ENCODE results near the gene XPO6.
A peak's percentile ranks its signal among the peaks of the same experiment; 100 is the strongest.

The XPO6 gene

GRCh38 chr16:28188085-28188916 lies 23.5 kb downstream of the XPO6 start:
- Mint-ChIP-seq H3K4me1 (ENCODE audit: low read depth in 2 of 2) (peaks cover 59 to 86% of the 10 kb centered on the region in 2 donors), H3K27ac (peak overlapping the region; percentile 90 to 91), H3K27me3 (no peaks in the 10 kb centered on the region), H3K4me3 (peak overlapping the region; percentile 71 to 81), H3K36me3 (ENCODE audit: insufficient read depth) (peaks cover 13% of the 10 kb centered on the region), H3K9me3 (no peaks in the 10 kb centered on the region)
- DNase-seq = no peak
- no peak for ATAC-seq (replicated peaks)

- no peaks in the 10 kb centered on the region for H3K9me3 Mint-ChIP-seq
- ATAC-seq (replicated peaks) = peak; percentile 57
- H3K36me3 Mint-ChIP-seq (ENCODE audit: insufficient read depth) = peaks cover 11% of the 10 kb centered on the region
- no peak for DNase-seq
- H3K27ac Mint-ChIP-seq = peak overlapping the region; percentile 90 to 91
- H3K27me3 Mint-ChIP-seq = no peaks in the 10 kb centered on the region
- peaks cover 53 to 86% of the 10 kb centered on the region in 2 donors for H3K4me1 Mint-ChIP-seq (ENCODE audit: low read depth in 2 of 2)
- H3K4me3 Mint-ChIP-seq = peak overlapping the region; percentile 71 to 81
Observed at GRCh38 chr16:28187595-28188004, 24.2 kb downstream of the XPO6 start.

GRCh38 chr16:28186752-28187151 lies 25.0 kb downstream of the XPO6 start:
- peak overlapping the region; percentile 90 to 91 for H3K27ac Mint-ChIP-seq
- H3K4me1 Mint-ChIP-seq (ENCODE audit: low read depth in 2 of 2) = peaks cover 55 to 88% of the 10 kb centered on the region in 2 donors
- no peaks in the 10 kb centered on the region for H3K27me3 Mint-ChIP-seq
- H3K36me3 Mint-ChIP-seq (ENCODE audit: insufficient read depth) = peaks cover 12% of the 10 kb centered on the region
- H3K4me3 Mint-ChIP-seq = peak overlapping the region; percentile 71 to 81
- H3K9me3 Mint-ChIP-seq = no peaks in the 10 kb centered on the region
- DNase-seq (no peak), ATAC-seq (replicated peaks) (peak; percentile 60)

GRCh38 chr16:28185696-28186095 lies 26.1 kb downstream of the XPO6 start:
- DNase-seq (no peak), ATAC-seq (replicated peaks) (no peak)
- no peaks in the 10 kb centered on the region for H3K9me3 Mint-ChIP-seq
- peaks cover 12% of the 10 kb centered on the region for H3K36me3 Mint-ChIP-seq (ENCODE audit: insufficient read depth)
- no peaks in the 10 kb centered on the region for H3K27me3 Mint-ChIP-seq
- H3K4me3 Mint-ChIP-seq = peak overlapping the region in 1 of 2 donors; percentile 71
- peak overlapping the region in 1 of 2 donors; percentile 90 for H3K27ac Mint-ChIP-seq
- H3K4me1 Mint-ChIP-seq (ENCODE audit: low read depth in 2 of 2) = peaks cover 58 to 90% of the 10 kb centered on the region in 2 donors

GRCh38 chr16:28184625-28185024 lies 27.1 kb downstream of the XPO6 start:
- DNase-seq = no peak
- Mint-ChIP-seq H3K4me3 (peak overlapping the region in 1 of 2 donors; percentile 51), H3K9me3 (no peaks in the 10 kb centered on the region), H3K4me1 (ENCODE audit: low read depth in 2 of 2) (peaks cover 54 to 87% of the 10 kb centered on the region in 2 donors), H3K27ac (peak overlapping the region; percentile 7 to 81), H3K27me3 (no peaks in the 10 kb centered on the region), H3K36me3 (ENCODE audit: insufficient read depth) (peaks cover 14% of the 10 kb centered on the region)
- no peak for ATAC-seq (replicated peaks)

DNA sequence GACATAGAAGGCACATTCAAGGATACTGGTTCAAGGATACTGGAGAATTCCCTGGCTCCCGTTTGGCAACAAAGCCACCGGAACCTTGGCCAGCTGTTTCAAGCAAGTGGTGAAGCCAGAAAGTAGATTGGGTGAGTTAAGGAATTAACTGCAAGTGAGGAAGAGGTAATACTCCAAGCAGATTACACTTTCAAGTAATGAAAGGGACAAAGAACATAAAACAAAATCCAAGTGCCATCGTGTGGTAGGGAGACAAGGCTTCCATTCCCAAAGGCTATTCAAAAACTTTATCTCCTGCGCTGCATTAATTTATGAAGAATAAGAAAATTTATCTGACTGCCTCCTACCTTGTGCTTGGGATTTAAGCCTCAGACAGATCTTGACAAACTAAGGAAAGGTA lies 27.8 kb downstream of the XPO6 start:
- Mint-ChIP-seq H3K4me1 (ENCODE audit: low read depth in 2 of 2) (peaks cover 48 to 84% of the 10 kb centered on the region in 2 donors), H3K36me3 (ENCODE audit: insufficient read depth) (peaks cover 15% of the 10 kb centered on the region), H3K9me3 (no peaks in the 10 kb centered on the region), H3K27ac (peak overlapping the region; percentile 7 to 81), H3K4me3 (peak overlapping the region in 1 of 2 donors; percentile 51), H3K27me3 (no peaks in the 10 kb centered on the region)
- DNase-seq (no peak), ATAC-seq (replicated peaks) (no peak)

DNA sequence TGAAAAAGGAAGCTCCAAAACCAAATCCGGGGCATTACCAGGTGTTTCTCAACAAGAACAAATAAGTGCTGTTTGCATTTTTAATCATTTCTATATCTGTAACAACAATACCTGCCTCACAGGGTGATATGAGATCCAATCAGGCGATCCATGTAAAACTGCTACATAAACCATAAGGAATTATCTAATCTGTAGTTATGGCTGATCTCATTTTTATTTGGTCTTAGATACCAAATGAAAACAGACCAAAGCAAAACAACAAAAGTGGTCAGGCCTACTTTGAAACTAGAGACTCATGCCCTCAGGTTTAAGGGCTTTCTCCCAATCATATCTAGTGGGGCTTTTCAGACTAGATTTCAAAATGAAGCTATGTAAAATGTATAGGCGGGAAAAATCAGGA lies 28.3 kb downstream of the XPO6 start:
- no peaks in the 10 kb centered on the region for H3K27me3 Mint-ChIP-seq
- ATAC-seq (replicated peaks) (no peak), DNase-seq (no peak)
- H3K36me3 Mint-ChIP-seq (ENCODE audit: insufficient read depth) = peaks cover 15% of the 10 kb centered on the region
- no peaks in the 10 kb centered on the region for H3K9me3 Mint-ChIP-seq
- H3K4me1 Mint-ChIP-seq (ENCODE audit: low read depth in 2 of 2) = peaks cover 45 to 80% of the 10 kb centered on the region in 2 donors
- peak overlapping the region in 1 of 2 donors; percentile 51 for H3K4me3 Mint-ChIP-seq
- peak overlapping the region; percentile 32 to 81 for H3K27ac Mint-ChIP-seq

- ATAC-seq (replicated peaks) = no peak
- peaks cover 18% of the 10 kb centered on the region for H3K36me3 Mint-ChIP-seq (ENCODE audit: insufficient read depth)
- H3K27me3 Mint-ChIP-seq = no peaks in the 10 kb centered on the region
- H3K9me3 Mint-ChIP-seq = no peaks in the 10 kb centered on the region
- H3K27ac Mint-ChIP-seq = peak overlapping the region; percentile 32 to 94
- DNase-seq = no peak
- peaks cover 41 to 78% of the 10 kb centered on the region in 2 donors for H3K4me1 Mint-ChIP-seq (ENCODE audit: low read depth in 2 of 2)
- peak overlapping the region in 1 of 2 donors; percentile 23 for H3K4me3 Mint-ChIP-seq
Observed at GRCh38 chr16:28182801-28183200, 29.0 kb downstream of the XPO6 start.

- Mint-ChIP-seq H3K27ac (peak overlapping the region; percentile 77 to 94), H3K36me3 (ENCODE audit: insufficient read depth) (peaks cover 24% of the 10 kb centered on the region), H3K27me3 (no peaks in the 10 kb centered on the region), H3K9me3 (no peaks in the 10 kb centered on the region), H3K4me1 (ENCODE audit: low read depth in 2 of 2) (peaks cover 41 to 76% of the 10 kb centered on the region in 2 donors), H3K4me3 (peak overlapping the region; percentile 22 to 42)
- DNase-seq = no peak
- ATAC-seq (replicated peaks) = no peak
Observed at GRCh38 chr16:28182183-28182582, 29.6 kb downstream of the XPO6 start.

GRCh38 chr16:28181515-28181914 lies 30.2 kb downstream of the XPO6 start:
- DNase-seq (no peak), ATAC-seq (replicated peaks) (peak; percentile 32)
- Mint-ChIP-seq H3K36me3 (ENCODE audit: insufficient read depth) (peaks cover 31% of the 10 kb centered on the region), H3K4me1 (ENCODE audit: low read depth in 2 of 2) (peaks cover 37 to 69% of the 10 kb centered on the region in 2 donors), H3K4me3 (peak overlapping the region; percentile 22 to 42), H3K27me3 (no peaks in the 10 kb centered on the region), H3K27ac (peak overlapping the region; percentile 77 to 94), H3K9me3 (no peaks in the 10 kb centered on the region)

- Mint-ChIP-seq H3K27me3 (no peaks in the 10 kb centered on the region), H3K36me3 (ENCODE audit: insufficient read depth) (peaks cover 38% of the 10 kb centered on the region), H3K4me1 (ENCODE audit: low read depth in 2 of 2) (peaks cover 36 to 63% of the 10 kb centered on the region in 2 donors), H3K4me3 (peak overlapping the region; percentile 4 to 26), H3K9me3 (no peaks in the 10 kb centered on the region), H3K27ac (peak overlapping the region; percentile 77 to 94)
- DNase-seq (no peak), ATAC-seq (replicated peaks) (peak; percentile 41)
Observed at GRCh38 chr16:28180655-28181460, 30.9 kb downstream of the XPO6 start.

- Mint-ChIP-seq H3K27ac (peak overlapping the region; percentile 77 to 94), H3K36me3 (ENCODE audit: insufficient read depth) (peaks cover 52% of the 10 kb centered on the region), H3K27me3 (no peaks in the 10 kb centered on the region), H3K9me3 (no peaks in the 10 kb centered on the region), H3K4me1 (ENCODE audit: low read depth in 2 of 2) (peaks cover 39 to 66% of the 10 kb centered on the region in 2 donors), H3K4me3 (no peak overlapping the region)
- ATAC-seq (replicated peaks) (no peak), DNase-seq (no peak)
Observed at GRCh38 chr16:28179354-28179753, 32.4 kb downstream of the XPO6 start.

GRCh38 chr16:28175715-28176114 lies 36.0 kb downstream of the XPO6 start:
- no peaks in the 10 kb centered on the region for H3K27me3 Mint-ChIP-seq
- peaks cover 22 to 48% of the 10 kb centered on the region in 2 donors for H3K4me1 Mint-ChIP-seq (ENCODE audit: low read depth in 2 of 2)
- no peak overlapping the region for H3K4me3 Mint-ChIP-seq
- no peak for ATAC-seq (replicated peaks)
- no peaks in the 10 kb centered on the region for H3K9me3 Mint-ChIP-seq
- H3K36me3 Mint-ChIP-seq (ENCODE audit: insufficient read depth) = peaks cover 66% of the 10 kb centered on the region
- no peak for DNase-seq
- H3K27ac Mint-ChIP-seq = peak overlapping the region in 1 of 2 donors; percentile 96
